Measurements from ENCODE around the gene APOC1. TPM values are rescaled to one million over a fixed set of nuclear protein-coding genes. Genes with fewer than 3 reads are reported as not detected.
A peak's percentile ranks its signal among the peaks of the same experiment; 100 is the strongest.

Gene APOC1
- total RNA-seq, 1 experiment from 2014 or later, result 86.5 TPM

DNA sequence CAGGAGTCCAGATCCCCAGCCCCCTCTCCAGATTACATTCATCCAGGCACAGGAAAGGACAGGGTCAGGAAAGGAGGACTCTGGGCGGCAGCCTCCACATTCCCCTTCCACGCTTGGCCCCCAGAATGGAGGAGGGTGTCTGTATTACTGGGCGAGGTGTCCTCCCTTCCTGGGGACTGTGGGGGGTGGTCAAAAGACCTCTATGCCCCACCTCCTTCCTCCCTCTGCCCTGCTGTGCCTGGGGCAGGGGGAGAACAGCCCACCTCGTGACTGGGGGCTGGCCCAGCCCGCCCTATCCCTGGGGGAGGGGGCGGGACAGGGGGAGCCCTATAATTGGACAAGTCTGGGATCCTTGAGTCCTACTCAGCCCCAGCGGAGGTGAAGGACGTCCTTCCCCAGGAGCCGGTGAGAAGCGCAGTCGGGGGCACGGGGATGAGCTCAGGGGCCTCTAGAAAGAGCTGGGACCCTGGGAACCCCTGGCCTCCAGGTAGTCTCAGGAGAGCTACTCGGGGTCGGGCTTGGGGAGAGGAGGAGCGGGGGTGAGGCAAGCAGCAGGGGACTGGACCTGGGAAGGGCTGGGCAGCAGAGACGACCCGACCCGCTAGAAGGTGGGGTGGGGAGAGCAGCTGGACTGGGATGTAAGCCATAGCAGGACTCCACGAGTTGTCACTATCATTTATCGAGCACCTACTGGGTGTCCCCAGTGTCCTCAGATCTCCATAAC lies 8.8 kb upstream of the APOC1 start, which contains the start of gene APOE (continued):
- TF ChIP-seq, protein P1, sequence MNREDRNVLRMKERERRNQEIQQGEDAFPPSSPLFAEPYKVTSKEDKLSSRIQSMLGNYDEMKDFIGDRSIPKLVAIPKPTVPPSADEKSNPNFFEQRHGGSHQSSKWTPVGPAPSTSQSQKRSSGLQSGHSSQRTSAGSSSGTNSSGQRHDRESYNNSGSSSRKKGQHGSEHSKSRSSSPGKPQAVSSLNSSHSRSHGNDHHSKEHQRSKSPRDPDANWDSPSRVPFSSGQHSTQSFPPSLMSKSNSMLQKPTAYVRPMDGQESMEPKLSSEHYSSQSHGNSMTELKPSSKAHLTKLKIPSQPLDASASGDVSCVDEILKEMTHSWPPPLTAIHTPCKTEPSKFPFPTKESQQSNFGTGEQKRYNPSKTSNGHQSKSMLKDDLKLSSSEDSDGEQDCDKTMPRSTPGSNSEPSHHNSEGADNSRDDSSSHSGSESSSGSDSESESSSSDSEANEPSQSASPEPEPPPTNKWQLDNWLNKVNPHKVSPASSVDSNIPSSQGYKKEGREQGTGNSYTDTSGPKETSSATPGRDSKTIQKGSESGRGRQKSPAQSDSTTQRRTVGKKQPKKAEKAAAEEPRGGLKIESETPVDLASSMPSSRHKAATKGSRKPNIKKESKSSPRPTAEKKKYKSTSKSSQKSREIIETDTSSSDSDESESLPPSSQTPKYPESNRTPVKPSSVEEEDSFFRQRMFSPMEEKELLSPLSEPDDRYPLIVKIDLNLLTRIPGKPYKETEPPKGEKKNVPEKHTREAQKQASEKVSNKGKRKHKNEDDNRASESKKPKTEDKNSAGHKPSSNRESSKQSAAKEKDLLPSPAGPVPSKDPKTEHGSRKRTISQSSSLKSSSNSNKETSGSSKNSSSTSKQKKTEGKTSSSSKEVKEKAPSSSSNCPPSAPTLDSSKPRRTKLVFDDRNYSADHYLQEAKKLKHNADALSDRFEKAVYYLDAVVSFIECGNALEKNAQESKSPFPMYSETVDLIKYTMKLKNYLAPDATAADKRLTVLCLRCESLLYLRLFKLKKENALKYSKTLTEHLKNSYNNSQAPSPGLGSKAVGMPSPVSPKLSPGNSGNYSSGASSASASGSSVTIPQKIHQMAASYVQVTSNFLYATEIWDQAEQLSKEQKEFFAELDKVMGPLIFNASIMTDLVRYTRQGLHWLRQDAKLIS (CRISPR knock-in tag; IDR thresholded peaks at IDR 0.05; ENCODE audit: borderline replicate concordance), result no peak
- TF ChIP-seq TEAD4 (CRISPR knock-in tag; IDR thresholded peaks at IDR 0.05) (no peak), RELA (CRISPR knock-in tag; IDR thresholded peaks at IDR 0.05; ENCODE audit: borderline replicate concordance) (no peak), NR1H2 (CRISPR knock-in tag; IDR thresholded peaks at IDR 0.05) (no peak), MYBL2 (CRISPR knock-in tag; IDR thresholded peaks at IDR 0.05) (no peak), FOXJ3 (CRISPR knock-in tag; IDR thresholded peaks at IDR 0.05; ENCODE audit: borderline replicate concordance) (no peak), NFATC4 (CRISPR knock-in tag; IDR thresholded peaks at IDR 0.05) (0 out of 2 replicates have a peak, but pooled peaks have one; percentile 11), CBFB (CRISPR knock-in tag; IDR thresholded peaks at IDR 0.05; ENCODE audit: low read depth) (no peak), ZNF423 (CRISPR knock-in tag; IDR thresholded peaks at IDR 0.05) (no peak), KAT7 (CRISPR knock-in tag; IDR thresholded peaks at IDR 0.05; ENCODE audit: borderline replicate concordance) (no peak), NFYB (CRISPR knock-in tag; conservative IDR thresholded peaks at IDR 0.05; ENCODE audit: low read depth) (no peak), JAZF1 (CRISPR knock-in tag; IDR thresholded peaks at IDR 0.05) (no peak)
- TF ChIP-seq, protein P2, sequence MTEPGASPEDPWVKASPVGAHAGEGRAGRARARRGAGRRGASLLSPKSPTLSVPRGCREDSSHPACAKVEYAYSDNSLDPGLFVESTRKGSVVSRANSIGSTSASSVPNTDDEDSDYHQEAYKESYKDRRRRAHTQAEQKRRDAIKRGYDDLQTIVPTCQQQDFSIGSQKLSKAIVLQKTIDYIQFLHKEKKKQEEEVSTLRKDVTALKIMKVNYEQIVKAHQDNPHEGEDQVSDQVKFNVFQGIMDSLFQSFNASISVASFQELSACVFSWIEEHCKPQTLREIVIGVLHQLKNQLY (CRISPR knock-in tag; IDR thresholded peaks at IDR 0.05), result no peak
- TF ChIP-seq, protein P3, sequence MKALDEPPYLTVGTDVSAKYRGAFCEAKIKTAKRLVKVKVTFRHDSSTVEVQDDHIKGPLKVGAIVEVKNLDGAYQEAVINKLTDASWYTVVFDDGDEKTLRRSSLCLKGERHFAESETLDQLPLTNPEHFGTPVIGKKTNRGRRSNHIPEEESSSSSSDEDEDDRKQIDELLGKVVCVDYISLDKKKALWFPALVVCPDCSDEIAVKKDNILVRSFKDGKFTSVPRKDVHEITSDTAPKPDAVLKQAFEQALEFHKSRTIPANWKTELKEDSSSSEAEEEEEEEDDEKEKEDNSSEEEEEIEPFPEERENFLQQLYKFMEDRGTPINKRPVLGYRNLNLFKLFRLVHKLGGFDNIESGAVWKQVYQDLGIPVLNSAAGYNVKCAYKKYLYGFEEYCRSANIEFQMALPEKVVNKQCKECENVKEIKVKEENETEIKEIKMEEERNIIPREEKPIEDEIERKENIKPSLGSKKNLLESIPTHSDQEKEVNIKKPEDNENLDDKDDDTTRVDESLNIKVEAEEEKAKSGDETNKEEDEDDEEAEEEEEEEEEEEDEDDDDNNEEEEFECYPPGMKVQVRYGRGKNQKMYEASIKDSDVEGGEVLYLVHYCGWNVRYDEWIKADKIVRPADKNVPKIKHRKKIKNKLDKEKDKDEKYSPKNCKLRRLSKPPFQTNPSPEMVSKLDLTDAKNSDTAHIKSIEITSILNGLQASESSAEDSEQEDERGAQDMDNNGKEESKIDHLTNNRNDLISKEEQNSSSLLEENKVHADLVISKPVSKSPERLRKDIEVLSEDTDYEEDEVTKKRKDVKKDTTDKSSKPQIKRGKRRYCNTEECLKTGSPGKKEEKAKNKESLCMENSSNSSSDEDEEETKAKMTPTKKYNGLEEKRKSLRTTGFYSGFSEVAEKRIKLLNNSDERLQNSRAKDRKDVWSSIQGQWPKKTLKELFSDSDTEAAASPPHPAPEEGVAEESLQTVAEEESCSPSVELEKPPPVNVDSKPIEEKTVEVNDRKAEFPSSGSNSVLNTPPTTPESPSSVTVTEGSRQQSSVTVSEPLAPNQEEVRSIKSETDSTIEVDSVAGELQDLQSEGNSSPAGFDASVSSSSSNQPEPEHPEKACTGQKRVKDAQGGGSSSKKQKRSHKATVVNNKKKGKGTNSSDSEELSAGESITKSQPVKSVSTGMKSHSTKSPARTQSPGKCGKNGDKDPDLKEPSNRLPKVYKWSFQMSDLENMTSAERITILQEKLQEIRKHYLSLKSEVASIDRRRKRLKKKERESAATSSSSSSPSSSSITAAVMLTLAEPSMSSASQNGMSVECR (CRISPR knock-in tag; IDR thresholded peaks at IDR 0.05; ENCODE audit: borderline replicate concordance), result 0 out of 2 replicates have a peak, but pooled peaks have one; percentile 15
- TF ChIP-seq, protein P4, sequence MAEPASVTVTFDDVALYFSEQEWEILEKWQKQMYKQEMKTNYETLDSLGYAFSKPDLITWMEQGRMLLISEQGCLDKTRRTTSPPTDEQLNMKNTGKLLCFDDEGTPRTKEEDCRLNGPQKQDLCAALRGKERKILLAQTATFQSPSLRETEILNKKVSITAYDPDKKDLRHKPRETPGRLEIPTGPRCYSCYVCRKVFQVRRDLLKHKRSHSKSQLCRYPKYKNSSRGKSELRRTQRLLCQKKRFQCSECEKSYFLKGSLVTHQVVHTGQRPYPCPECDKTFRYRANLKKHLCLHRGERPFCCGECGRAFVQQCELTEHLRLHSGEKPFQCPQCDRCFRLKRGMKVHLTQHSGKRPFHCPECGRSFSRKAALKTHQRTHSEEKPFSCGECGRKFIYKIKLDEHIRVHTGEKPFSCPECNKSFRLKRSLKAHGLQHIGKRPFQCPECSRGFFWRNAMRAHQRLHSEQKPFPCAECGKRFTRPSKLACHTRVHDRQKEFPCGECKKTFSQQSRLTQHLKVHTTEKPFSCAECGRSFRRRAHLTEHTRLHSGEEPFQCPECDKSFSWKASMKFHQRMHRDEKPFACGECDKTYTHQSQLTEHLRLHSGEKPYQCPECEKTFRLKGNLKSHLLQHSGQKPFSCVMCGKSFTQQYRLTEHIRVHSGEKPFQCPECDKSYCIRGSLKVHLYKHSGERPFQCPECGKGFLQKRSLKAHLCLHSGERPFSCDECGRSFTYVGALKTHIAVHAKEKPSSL (CRISPR knock-in tag; conservative IDR thresholded peaks at IDR 0.05), result no peak
- TF ChIP-seq, protein P5, sequence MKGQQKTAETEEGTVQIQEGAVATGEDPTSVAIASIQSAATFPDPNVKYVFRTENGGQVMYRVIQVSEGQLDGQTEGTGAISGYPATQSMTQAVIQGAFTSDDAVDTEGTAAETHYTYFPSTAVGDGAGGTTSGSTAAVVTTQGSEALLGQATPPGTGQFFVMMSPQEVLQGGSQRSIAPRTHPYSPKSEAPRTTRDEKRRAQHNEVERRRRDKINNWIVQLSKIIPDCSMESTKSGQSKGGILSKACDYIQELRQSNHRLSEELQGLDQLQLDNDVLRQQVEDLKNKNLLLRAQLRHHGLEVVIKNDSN (CRISPR knock-in tag; IDR thresholded peaks at IDR 0.05), result peak; percentile 85
- TF ChIP-seq, protein P6, sequence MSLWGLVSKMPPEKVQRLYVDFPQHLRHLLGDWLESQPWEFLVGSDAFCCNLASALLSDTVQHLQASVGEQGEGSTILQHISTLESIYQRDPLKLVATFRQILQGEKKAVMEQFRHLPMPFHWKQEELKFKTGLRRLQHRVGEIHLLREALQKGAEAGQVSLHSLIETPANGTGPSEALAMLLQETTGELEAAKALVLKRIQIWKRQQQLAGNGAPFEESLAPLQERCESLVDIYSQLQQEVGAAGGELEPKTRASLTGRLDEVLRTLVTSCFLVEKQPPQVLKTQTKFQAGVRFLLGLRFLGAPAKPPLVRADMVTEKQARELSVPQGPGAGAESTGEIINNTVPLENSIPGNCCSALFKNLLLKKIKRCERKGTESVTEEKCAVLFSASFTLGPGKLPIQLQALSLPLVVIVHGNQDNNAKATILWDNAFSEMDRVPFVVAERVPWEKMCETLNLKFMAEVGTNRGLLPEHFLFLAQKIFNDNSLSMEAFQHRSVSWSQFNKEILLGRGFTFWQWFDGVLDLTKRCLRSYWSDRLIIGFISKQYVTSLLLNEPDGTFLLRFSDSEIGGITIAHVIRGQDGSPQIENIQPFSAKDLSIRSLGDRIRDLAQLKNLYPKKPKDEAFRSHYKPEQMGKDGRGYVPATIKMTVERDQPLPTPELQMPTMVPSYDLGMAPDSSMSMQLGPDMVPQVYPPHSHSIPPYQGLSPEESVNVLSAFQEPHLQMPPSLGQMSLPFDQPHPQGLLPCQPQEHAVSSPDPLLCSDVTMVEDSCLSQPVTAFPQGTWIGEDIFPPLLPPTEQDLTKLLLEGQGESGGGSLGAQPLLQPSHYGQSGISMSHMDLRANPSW (CRISPR knock-in tag; conservative IDR thresholded peaks at IDR 0.05; ENCODE audit: low read depth), result 0 out of 2 replicates have a peak, but pooled peaks have one; percentile 55
- TF ChIP-seq, protein P7, sequence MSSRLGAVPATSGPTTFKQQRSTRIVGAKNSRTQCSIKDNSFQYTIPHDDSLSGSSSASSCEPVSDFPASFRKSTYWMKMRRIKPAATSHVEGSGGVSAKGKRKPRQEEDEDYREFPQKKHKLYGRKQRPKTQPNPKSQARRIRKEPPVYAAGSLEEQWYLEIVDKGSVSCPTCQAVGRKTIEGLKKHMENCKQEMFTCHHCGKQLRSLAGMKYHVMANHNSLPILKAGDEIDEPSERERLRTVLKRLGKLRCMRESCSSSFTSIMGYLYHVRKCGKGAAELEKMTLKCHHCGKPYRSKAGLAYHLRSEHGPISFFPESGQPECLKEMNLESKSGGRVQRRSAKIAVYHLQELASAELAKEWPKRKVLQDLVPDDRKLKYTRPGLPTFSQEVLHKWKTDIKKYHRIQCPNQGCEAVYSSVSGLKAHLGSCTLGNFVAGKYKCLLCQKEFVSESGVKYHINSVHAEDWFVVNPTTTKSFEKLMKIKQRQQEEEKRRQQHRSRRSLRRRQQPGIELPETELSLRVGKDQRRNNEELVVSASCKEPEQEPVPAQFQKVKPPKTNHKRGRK (CRISPR knock-in tag; IDR thresholded peaks at IDR 0.05; ENCODE audit: borderline replicate concordance), result no peak
